Measurements from ENCODE around the gene UCHL5. TPM values are rescaled to one million over a fixed set of nuclear protein-coding genes. Genes with fewer than 3 reads are reported as not detected.

The UCHL5 gene
- total RNA-seq, 1 donor from 2014 or later = 36.4 TPM

DNA sequence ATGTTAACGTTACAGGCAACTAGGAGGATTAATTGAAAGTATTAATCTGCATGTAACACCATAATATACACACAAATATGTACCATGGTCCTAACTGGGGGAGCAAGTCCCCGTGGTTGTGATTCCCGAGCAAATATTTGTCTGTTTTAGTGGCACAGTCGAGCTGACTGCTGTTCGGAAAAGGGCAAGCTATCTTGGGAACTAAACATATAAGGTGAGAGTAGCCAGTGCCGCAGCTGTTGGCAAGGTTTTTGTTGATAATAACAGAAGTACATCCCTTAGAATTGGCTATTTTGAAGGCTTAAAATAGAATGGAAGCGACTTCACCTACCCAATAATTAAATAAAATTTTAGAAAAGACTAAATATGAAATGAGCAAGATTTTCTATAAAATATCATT is 45.5 kb downstream of the UCHL5 start:
- H3K4me3 Mint-ChIP-seq = no peak overlapping the region
- H3K9me3 Mint-ChIP-seq = no peaks in the 10 kb centered on the region
- ChIA-PET CTCF (interaction anchor here (0.6 to 1.5 kb wide), 2 partner anchors 209 to 431 kb away, joined by 3 read pairs; no protein-coding TSS in a partner anchor), POLR2A (no interaction called here)
- H3K36me3 Mint-ChIP-seq (ENCODE audit: low read depth) = peaks cover 7% of the 10 kb centered on the region
- no peaks in the 10 kb centered on the region for H3K27me3 Mint-ChIP-seq
- no peak overlapping the region for H3K27ac Mint-ChIP-seq
- no peaks in the 10 kb centered on the region for H3K4me1 Mint-ChIP-seq
- ATAC-seq (ENCODE audit: low read depth) (no peak), DNase-seq (no peak)
- intact Hi-C loops (cut with micrococcal nuclease) = no loop called here
- TF ChIP-seq, protein P1, sequence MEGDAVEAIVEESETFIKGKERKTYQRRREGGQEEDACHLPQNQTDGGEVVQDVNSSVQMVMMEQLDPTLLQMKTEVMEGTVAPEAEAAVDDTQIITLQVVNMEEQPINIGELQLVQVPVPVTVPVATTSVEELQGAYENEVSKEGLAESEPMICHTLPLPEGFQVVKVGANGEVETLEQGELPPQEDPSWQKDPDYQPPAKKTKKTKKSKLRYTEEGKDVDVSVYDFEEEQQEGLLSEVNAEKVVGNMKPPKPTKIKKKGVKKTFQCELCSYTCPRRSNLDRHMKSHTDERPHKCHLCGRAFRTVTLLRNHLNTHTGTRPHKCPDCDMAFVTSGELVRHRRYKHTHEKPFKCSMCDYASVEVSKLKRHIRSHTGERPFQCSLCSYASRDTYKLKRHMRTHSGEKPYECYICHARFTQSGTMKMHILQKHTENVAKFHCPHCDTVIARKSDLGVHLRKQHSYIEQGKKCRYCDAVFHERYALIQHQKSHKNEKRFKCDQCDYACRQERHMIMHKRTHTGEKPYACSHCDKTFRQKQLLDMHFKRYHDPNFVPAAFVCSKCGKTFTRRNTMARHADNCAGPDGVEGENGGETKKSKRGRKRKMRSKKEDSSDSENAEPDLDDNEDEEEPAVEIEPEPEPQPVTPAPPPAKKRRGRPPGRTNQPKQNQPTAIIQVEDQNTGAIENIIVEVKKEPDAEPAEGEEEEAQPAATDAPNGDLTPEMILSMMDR (IDR thresholded peaks at IDR 0.05) = no peak

DNA sequence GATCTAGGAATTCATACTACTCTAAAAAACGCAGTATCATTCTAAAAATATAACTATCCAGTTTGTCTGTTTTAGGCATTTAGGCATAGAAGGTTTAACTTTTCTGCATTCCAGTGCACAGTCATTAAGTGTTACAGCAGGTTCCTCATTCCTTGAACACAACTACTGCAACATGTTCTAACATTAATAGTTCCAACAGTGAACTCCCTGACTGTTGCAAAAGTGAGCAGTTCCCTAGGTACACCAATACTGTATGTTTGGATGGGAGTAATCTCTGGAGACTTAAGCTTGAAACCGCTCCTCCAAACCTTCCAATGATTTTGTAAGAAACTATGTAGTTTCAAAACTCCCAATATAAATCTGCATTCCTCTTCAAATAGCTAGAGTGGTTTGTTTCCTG is 46.2 kb downstream of the UCHL5 start:
- ChIA-PET POLR2A (no interaction called here), CTCF (no interaction called here)
- Mint-ChIP-seq H3K4me1 (no peaks in the 10 kb centered on the region), H3K27ac (no peak overlapping the region), H3K36me3 (ENCODE audit: low read depth) (peaks cover 7% of the 10 kb centered on the region), H3K27me3 (no peaks in the 10 kb centered on the region), H3K4me3 (no peak overlapping the region), H3K9me3 (no peaks in the 10 kb centered on the region)
- TF ChIP-seq, protein P1 (IDR thresholded peaks at IDR 0.05) = no peak
- DNase-seq (no peak), ATAC-seq (ENCODE audit: low read depth) (no peak)
- intact Hi-C loops (cut with micrococcal nuclease) = no loop called here

DNA sequence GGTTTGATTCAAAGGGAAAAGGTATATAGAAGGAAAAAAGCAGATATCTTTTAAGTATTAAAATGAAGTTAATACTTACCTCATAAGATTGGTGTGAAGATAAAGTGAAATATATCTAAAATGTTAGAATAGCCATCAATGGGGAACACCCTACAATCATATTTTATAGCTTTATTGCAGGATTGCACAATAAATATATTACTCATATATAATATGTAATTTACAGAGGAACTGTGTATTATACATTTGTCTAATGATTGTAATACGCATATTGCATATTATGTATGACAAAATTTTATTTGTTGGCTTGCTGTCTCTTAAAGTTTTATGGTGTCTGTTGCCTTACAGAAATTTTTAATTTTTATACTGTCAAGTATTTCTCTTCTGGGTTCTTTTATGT is 47.8 kb downstream of the UCHL5 start:
- DNase-seq (no peak), ATAC-seq (ENCODE audit: low read depth) (no peak)
- Mint-ChIP-seq H3K9me3 (no peaks in the 10 kb centered on the region), H3K36me3 (ENCODE audit: low read depth) (peaks cover 7% of the 10 kb centered on the region), H3K4me3 (no peak overlapping the region), H3K27ac (no peak overlapping the region), H3K27me3 (no peaks in the 10 kb centered on the region), H3K4me1 (no peaks in the 10 kb centered on the region)
- ChIA-PET POLR2A (no interaction called here), CTCF (no interaction called here)
- intact Hi-C loops (cut with micrococcal nuclease) = no loop called here
- TF ChIP-seq, protein P1 (IDR thresholded peaks at IDR 0.05) = no peak

DNA sequence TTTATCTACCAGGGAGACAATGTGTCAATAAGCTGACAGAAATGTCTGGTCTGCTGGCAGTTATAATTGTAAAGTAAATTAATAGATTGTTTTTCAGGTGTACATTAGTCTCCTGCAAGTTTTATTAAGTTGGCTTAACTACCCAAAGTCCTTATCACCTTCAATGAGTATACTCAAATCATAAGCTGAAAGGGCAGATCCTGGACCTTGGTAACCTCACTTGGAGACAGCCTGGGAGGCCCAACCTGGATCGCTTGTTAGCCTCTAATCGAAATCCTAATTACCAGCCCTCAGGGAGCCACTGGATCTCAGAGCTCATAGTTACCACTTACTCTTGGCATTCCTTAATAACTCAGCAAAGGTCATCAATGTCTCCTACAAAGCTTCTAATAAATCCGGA is 49.7 kb downstream of the UCHL5 start:
- peaks cover 6% of the 10 kb centered on the region for H3K36me3 Mint-ChIP-seq (ENCODE audit: low read depth)
- TF ChIP-seq, protein P1 (IDR thresholded peaks at IDR 0.05) = no peak
- DNase-seq (no peak), ATAC-seq (ENCODE audit: low read depth) (no peak)
- ChIA-PET CTCF (interaction anchor here (0.8 to 1.3 kb wide), 2 partner anchors 202 to 535 kb away, joined by 3 read pairs; no protein-coding TSS in a partner anchor), POLR2A (no interaction called here)
- H3K27me3 Mint-ChIP-seq = no peaks in the 10 kb centered on the region
- intact Hi-C loops (cut with micrococcal nuclease) = no loop called here
- H3K4me1 Mint-ChIP-seq = no peaks in the 10 kb centered on the region
- H3K27ac Mint-ChIP-seq = no peak overlapping the region
- peaks cover 6% of the 10 kb centered on the region for H3K9me3 Mint-ChIP-seq
- H3K4me3 Mint-ChIP-seq = no peak overlapping the region

DNA sequence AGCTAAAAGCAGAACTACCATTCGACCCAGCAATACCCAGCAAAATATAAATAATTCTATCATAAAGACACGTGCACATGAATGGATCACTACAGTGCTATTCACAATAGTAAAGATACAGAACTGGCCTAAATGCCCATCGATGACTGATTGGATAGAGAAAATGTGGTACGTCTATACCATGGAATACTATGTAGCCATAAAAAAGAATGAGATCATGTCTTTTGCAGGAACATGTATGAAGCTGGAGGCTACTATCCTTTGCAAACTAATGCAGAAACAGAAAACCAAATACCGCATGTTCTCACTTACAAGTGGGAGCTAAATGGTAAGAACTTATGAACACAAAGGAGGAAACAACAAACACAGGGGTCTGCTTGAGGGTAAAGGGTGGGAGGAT is 53.4 kb downstream of the UCHL5 start:
- intact Hi-C loops (cut with micrococcal nuclease) = no loop called here
- H3K36me3 Mint-ChIP-seq (ENCODE audit: low read depth) = peaks cover 22% of the 10 kb centered on the region
- H3K27ac Mint-ChIP-seq = no peak overlapping the region
- no peaks in the 10 kb centered on the region for H3K27me3 Mint-ChIP-seq
- no peak for ATAC-seq (ENCODE audit: low read depth)
- TF ChIP-seq, protein P1 (IDR thresholded peaks at IDR 0.05) = no peak
- peaks cover 11% of the 10 kb centered on the region for H3K9me3 Mint-ChIP-seq
- no peak for DNase-seq
- H3K4me1 Mint-ChIP-seq = peaks cover 8% of the 10 kb centered on the region
- POLR2A ChIA-PET = no interaction called here
- CTCF ChIA-PET = interaction anchor here (1.2 kb wide), 1 partner anchor 14 kb away, joined by 4 read pairs; no protein-coding TSS in a partner anchor
- no peak overlapping the region for H3K4me3 Mint-ChIP-seq

Data from activated B cell treated with CpG ODN at 0.5 μM for 24 hours (primary cell).